Measurements from ENCODE around the gene LRP1B.

Gene LRP1B

DNA sequence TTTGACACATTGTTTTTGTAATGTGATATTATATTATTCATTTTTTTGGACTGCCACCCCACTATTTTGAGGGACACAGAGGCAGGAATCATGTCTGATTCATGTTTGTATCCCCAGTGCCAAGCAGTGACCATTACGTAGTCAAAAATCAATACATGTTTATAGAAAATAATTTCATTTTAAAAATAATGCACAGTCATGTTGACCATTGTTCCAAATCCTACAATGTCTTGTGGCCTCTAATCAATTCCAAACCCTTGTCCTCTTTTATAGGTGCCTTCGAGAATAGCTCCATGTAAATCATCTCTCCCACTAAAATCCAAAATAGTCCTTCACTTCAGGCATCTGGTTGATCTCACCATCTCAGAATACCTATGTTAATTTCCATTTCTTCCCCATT lies 454.7 kb downstream of the LRP1B start:
- no peak for TF ChIP-seq GATA2 (IDR thresholded peaks at IDR 0.05; ENCODE audit: low read depth, low read length)
- no peak for TF ChIP-seq GATA3 (IDR thresholded peaks at IDR 0.05; ENCODE audit: low read depth, low read length)

DNA sequence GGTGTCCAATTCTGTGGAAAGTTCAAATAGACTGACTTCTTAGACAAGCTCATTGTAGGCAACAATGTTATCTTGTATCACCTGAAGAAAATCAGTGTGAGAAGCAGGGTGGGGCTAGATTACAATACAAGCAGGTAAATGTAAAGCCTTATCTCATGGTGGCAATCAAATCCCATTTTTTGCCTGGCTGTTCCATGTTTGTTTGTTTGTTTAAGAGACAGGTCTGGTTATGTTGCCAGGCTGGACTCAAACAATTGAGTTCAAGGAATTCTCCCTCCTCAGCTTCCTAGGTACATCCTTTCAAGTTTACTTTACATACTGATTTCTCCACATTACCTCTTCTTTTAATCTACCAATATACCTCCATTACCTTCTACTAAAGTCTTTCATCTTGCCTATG lies 464.6 kb downstream of the LRP1B start:
- no peak for TF ChIP-seq GATA3 (IDR thresholded peaks at IDR 0.05; ENCODE audit: low read depth, low read length)
- TF ChIP-seq GATA2 (IDR thresholded peaks at IDR 0.05; ENCODE audit: low read depth, low read length): no peak

DNA sequence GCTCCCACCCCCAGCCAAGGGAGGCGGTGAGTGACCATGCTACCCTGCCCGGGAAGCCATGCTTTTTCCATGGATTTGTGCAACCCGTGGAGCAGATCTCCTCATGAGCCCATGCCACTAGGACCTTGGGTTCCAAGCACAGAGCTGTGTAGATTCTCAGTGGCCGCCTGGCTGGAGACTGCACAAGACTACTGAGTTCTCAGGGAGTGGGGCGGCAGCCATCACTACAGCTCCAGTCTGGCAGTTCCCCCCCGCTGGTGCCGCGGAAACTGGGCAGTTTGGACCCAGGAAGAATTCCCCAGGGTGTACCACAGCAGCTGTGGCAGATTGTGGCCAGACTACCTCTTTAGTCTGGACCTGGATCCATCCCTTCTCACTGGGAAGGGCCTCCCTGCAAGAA lies 470.6 kb downstream of the LRP1B start:
- TF ChIP-seq GATA3 (IDR thresholded peaks at IDR 0.05; ENCODE audit: low read depth, low read length) (no peak), GATA2 (IDR thresholded peaks at IDR 0.05; ENCODE audit: low read depth, low read length) (no peak)

DNA sequence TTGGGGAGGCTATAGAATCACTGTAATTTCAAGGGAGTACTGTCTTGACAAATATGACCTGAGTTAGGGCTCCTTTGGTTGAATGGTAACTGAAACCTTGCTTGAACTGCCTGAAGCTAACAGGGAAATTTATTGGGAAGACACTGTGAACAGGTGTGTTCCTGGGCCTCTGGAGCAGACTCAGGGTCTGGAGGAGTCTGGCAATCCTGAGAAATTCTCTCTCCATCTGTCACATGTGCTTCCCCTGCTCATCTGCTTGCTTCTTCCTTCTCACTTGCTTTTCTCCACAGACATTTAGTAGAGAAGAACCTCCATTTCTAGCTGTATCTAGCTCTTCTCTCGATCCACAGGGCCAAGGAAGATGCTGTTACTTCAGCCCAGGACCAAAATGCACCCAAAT lies 476.5 kb downstream of the LRP1B start:
- TF ChIP-seq GATA3 (IDR thresholded peaks at IDR 0.05; ENCODE audit: low read depth, low read length) (no peak), GATA2 (IDR thresholded peaks at IDR 0.05; ENCODE audit: low read depth, low read length) (no peak)

DNA sequence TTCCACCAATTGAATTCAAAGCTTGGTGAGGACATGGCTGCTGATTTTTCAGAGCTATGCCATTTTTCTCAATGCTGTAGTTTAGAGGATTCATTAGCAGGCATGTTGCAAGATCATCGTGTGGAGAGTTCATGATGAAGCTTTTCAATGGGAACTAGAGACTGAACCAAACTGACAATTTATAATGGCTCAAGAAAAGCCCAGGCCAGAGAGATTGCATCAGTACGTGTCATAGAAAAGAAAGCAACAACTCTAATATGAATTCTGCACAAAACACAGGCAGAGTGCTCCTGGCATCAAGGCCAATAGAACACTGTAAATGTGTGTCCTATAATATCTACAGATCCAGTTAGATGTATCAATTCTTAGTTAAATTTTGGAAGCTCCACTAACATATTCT lies 477.6 kb downstream of the LRP1B start:
- TF ChIP-seq GATA3 (IDR thresholded peaks at IDR 0.05; ENCODE audit: low read depth, low read length) (no peak), GATA2 (IDR thresholded peaks at IDR 0.05; ENCODE audit: low read depth, low read length) (no peak)

DNA sequence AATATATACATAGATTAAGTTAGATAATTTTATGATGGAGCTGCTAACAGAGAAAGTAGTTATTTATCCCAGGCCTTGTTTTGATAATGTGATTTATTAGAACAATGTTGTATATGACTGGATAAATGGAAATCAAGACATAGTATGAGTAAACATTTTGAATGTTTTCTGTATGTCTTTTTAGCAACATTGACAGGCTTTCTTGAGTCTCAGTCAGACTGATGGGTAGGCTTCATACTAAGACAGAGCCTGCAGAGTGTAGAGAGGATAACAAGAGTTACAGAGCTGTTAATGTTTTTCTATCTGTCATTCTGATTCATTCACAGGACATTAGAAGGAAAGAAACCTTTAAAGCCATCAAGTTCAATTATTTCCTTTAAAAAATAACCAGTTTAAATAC lies 478.5 kb downstream of the LRP1B start:
- TF ChIP-seq GATA2 (IDR thresholded peaks at IDR 0.05; ENCODE audit: low read depth, low read length) (no peak), GATA3 (IDR thresholded peaks at IDR 0.05; ENCODE audit: low read depth, low read length) (no peak)

DNA sequence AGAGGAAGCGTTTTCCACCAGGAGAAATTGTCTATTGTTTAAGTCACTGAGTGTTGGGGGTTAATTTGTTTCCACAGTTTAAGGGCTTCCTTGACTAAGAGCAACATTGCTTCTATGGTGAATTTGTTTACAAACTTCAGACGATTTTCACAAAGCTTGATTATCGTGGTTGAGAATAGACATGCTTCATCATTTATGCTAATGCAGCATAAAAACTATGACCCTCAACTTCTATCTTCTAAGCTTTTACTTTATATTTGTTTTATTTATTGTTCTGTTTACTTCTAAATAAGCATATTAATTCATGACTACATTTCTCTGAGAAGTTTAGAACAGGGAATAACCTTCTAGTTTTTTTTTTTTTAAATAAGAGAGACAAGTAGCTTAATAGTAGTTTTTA lies 483.5 kb downstream of the LRP1B start:
- TF ChIP-seq GATA2 (IDR thresholded peaks at IDR 0.05; ENCODE audit: low read depth, low read length) (no peak), GATA3 (IDR thresholded peaks at IDR 0.05; ENCODE audit: low read depth, low read length) (no peak)

DNA sequence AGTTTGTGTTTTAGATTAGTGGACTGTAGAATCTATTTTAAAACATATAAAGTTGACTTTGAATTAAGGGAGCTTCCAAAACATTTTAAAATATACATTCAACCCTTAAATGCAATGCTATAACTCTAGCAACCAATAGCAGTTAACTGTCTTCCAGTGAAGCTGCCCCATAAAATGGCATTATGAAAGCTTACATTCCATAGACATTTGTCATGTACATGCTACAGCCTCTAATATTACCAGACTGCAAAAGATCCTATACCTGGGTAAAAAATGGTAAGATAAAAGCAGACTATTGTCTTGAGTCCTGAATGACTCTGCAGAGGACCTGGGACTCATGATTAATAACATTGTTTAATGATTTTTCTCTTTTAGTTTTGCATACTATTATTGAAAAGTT lies 489.4 kb downstream of the LRP1B start:
- no peak for TF ChIP-seq GATA3 (IDR thresholded peaks at IDR 0.05; ENCODE audit: low read depth, low read length)
- no peak for TF ChIP-seq GATA2 (IDR thresholded peaks at IDR 0.05; ENCODE audit: low read depth, low read length)

DNA sequence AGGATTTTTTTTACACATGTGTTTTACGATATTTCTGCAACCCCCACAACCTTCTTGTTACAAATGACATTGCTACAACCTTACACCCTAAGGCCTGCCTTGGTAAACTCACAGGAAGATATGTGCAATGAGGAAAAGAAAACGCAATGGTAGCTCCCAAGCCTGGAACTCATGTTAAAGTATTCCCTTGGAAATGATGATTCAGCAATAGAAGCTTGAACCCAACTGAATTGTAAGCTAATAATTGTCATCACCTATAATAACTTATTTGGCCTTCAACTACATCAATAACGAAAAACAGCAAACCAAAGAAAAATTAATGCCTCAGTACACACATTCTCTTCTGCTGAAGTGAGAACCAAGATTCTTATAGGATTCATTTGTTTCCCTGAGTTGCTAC lies 491.0 kb downstream of the LRP1B start:
- no peak for TF ChIP-seq GATA2 (IDR thresholded peaks at IDR 0.05; ENCODE audit: low read depth, low read length)
- no peak for TF ChIP-seq GATA3 (IDR thresholded peaks at IDR 0.05; ENCODE audit: low read depth, low read length)

DNA sequence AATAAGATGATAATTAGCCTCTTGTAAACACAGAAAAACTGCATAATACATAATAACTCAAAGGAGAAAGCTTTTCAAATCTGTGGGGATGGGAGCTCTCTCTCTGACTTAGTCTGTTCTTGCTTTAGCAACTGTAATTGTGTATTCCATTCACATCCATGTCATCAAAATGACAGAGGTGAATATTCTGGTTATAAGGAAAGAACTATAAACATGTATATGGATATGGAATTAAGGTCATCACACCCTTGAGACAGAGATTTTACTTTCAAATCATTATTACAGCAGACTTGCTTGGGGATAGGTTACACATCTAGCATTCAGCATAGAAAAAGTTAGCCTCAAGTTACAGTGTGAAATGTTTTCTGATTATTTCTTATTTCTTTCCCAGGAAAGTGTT lies 497.7 kb downstream of the LRP1B start:
- no peak for TF ChIP-seq GATA2 (IDR thresholded peaks at IDR 0.05; ENCODE audit: low read depth, low read length)
- no peak for TF ChIP-seq GATA3 (IDR thresholded peaks at IDR 0.05; ENCODE audit: low read depth, low read length)

DNA sequence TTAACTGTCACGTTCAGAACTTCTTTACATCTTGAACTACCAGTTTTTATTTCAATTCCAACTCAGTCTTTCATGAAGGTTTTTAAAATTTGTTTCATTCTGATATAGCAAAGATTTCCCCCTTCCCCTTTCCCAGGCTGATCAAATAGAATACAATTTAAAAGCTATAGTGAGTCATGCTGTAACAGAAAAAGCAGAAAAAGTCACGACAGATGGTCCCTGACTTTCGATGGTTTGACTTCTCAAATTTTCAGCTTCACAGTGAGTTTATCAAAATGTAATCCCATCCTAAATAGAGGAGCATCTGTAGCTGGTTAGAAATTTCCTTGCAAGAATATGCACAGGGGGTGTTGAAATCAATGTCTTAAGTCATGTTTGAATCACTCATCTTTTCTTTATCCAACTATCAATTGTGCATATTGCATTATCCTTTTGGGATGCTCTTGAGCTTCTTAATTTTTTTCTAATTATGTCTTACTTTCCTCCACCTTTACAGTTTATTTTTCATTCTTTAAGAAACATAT lies 500.3 kb downstream of the LRP1B start:
- TF ChIP-seq GATA3 (IDR thresholded peaks at IDR 0.05; ENCODE audit: low read depth, low read length): no peak
- no peak for TF ChIP-seq GATA2 (IDR thresholded peaks at IDR 0.05; ENCODE audit: low read depth, low read length)

DNA sequence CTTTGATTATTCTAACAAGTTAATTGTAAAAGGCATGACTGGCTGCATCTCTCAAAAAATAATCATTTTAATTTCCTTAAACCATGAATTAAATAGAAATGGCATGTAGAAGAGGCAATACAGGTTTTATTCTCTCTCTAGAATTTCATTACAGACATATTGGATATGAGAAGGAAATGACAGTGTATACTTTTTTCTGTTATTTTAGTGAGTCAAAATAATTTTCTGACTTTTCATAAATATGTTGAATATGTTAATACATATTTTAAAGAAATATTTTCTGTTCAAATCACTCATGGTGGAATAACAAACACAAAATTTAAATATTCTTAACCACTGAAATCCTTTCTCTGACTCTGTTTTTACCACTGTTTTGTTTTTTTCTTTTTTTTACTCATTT lies 510.4 kb downstream of the LRP1B start:
- TF ChIP-seq GATA2 (IDR thresholded peaks at IDR 0.05; ENCODE audit: low read depth, low read length): no peak
- TF ChIP-seq GATA3 (IDR thresholded peaks at IDR 0.05; ENCODE audit: low read depth, low read length): no peak

DNA sequence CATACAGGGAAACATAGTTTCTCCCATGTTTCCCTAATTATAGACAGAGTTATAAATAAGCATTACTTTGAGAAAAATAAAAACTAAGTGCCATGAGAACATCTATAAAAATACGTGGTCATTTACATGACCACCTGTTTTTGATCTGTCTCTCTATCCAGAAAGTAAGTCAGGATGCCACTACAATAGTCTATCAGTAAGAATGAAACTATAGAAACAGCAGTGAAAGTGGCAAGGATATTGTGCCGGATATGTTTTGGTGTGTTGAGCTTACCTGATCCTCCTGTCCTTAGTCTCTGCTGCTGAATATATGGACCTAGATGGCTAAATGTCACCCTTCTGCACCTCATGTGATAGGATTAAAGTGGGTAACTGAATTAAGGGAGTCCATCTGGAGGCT lies 512.4 kb downstream of the LRP1B start:
- no peak for TF ChIP-seq GATA2 (IDR thresholded peaks at IDR 0.05; ENCODE audit: low read depth, low read length)
- TF ChIP-seq GATA3 (IDR thresholded peaks at IDR 0.05; ENCODE audit: low read depth, low read length): no peak

DNA sequence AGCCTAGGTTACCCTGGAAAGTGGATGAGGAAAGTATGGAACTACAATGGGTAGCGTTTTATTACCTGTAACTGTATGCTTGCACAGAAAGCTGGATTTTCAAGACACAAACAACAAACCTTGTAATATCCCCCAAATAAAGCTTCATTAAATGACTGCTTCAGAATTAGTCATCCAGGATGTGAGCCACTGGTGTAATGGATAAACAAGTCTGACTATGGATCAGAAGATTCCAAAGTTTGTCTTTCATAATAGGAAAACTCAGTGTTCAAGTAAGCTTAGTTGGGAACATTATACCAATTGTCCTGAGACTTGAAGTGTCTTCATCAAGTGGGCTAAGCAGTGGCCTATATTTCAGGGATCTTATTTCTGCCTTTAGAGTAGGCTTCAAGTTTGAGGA lies 518.8 kb downstream of the LRP1B start:
- TF ChIP-seq GATA2 (IDR thresholded peaks at IDR 0.05; ENCODE audit: low read depth, low read length) (no peak), GATA3 (IDR thresholded peaks at IDR 0.05; ENCODE audit: low read depth, low read length) (no peak)

DNA sequence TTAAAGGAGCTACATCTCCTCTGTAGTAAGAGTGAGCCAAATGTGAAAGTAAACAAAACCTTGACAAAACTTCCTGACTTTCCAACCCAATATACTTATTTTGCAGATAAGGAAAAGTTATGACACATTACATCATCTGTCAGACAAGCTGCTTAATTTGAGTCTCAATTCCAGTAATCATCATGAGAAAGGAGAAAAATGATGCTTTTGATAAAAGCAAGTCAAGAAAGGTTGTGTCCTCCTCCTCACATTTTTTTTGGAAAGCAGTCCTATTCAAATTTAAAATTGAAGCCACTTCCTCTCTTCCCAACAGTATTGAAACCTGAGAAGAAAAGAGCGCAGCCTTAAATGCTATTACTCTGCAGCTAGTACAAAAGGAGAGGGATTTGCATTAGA lies 519.6 kb downstream of the LRP1B start:
- TF ChIP-seq GATA2 (IDR thresholded peaks at IDR 0.05; ENCODE audit: low read depth, low read length) (no peak), GATA3 (IDR thresholded peaks at IDR 0.05; ENCODE audit: low read depth, low read length) (no peak)

DNA sequence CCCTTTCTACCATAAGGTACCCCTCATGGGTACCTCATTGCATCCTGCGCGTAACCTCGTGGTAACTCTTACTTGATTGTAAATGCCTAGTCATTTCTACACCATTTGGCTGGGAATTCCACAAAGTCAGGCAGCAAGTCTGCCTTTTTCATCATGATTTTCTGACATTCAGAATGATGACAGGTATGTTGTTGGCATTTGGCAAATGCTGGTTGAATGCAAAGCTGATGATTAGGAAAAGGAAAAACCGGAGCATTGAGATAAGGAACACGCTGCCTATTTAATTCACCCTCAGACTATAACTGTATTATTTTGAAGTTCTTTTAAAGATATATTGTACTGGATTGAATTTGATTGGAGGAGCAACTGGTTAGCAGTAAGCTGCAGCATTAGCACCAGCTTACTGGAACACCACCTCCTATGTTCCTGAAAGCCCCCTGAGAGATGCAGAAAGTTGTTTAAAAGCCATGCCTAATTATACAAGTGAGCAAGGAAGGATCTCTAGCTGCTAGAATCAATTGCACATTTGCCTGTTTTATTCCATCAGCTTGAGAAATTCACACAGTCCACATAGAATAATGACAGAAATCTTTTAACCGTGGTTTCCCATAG lies 520.1 kb downstream of the LRP1B start:
- TF ChIP-seq GATA2 (IDR thresholded peaks at IDR 0.05; ENCODE audit: low read depth, low read length) (no peak), GATA3 (IDR thresholded peaks at IDR 0.05; ENCODE audit: low read depth, low read length) (no peak)
